ENCODE data around the gene HOXB4. TPM values are rescaled to one million over a fixed set of nuclear protein-coding genes. Genes with fewer than 3 reads are reported as not detected.

The HOXB4 gene
- total RNA-seq, 1 experiment from 2014 or later: 11.3 TPM

DNA sequence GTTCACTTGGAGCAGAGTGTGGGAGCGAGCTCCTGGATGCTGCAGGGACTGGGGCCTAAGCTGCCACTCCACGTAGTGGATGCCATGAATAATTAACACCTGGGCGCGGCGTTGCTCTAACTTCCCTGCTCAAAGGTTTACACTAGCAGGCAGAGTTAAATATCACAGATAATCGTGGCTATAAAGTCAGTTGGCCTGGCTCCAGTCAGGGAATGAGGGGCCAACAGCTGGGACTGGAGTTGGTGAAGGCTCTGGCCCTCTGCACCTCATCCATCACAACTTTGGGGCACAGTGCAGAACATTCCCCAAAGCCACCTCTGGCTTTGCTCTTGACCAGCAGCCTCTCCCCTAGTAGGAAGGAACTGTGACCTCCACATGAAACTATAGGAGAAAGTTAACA lies 10.9 kb downstream of the HOXB4 start:
- RAD21 ChIA-PET (ENCODE audit: low non-redundant PET in 1 of 2, low total read pairs in 2 of 2, uncharacterized antibody in 2 of 2, unreplicated experiment in 2 of 2): no interaction called here
- DNase-seq (ENCODE audit: low read depth, low spot score): no peak
- Histone ChIP-seq H3K9me3 (ENCODE audit: control insufficient read depth in 1 of 2, insufficient read depth in 1 of 2, low read depth in 1 of 2, low read length in 2 of 2) (no peaks in the 10 kb centered on the region), H3K4me2 (ENCODE audit: low read length) (no peak overlapping the region), H3K36me3 (ENCODE audit: control insufficient read depth in 1 of 2, insufficient read depth in 2 of 2, low read length in 2 of 2) (no peaks in the 10 kb centered on the region; a peak in 1 of 4 replicates), H2AFZ (ENCODE audit: low read depth, low read length, poor library complexity, severe bottlenecking) (no peak overlapping the region), H3K9me2 (ENCODE audit: insufficient read depth) (no peaks in the 10 kb centered on the region), H4K20me1 (ENCODE audit: insufficient read depth) (no peaks in the 10 kb centered on the region), H3K27ac (ENCODE audit: low read depth, low read length) (no peak overlapping the region), H3K79me2 (ENCODE audit: insufficient read depth, low read length) (peaks cover 51% of the 10 kb centered on the region), H3K27me3 (ENCODE audit: insufficient read depth, low read length) (no peaks in the 10 kb centered on the region), H3K4me3 (replicated peaks in 1 of 2; ENCODE audit: low read depth in 1 of 2, low read length in 2 of 2) (no peak overlapping the region), H3K4me1 (ENCODE audit: control insufficient read depth in 1 of 2, insufficient read depth in 2 of 2, low read length in 2 of 2) (no peaks in the 10 kb centered on the region), H3K9ac (ENCODE audit: low read length) (no peak overlapping the region)
- TF ChIP-seq SIN3A (IDR thresholded peaks at IDR 0.05; ENCODE audit: low read depth): no peak
- TF ChIP-seq, protein P1, sequence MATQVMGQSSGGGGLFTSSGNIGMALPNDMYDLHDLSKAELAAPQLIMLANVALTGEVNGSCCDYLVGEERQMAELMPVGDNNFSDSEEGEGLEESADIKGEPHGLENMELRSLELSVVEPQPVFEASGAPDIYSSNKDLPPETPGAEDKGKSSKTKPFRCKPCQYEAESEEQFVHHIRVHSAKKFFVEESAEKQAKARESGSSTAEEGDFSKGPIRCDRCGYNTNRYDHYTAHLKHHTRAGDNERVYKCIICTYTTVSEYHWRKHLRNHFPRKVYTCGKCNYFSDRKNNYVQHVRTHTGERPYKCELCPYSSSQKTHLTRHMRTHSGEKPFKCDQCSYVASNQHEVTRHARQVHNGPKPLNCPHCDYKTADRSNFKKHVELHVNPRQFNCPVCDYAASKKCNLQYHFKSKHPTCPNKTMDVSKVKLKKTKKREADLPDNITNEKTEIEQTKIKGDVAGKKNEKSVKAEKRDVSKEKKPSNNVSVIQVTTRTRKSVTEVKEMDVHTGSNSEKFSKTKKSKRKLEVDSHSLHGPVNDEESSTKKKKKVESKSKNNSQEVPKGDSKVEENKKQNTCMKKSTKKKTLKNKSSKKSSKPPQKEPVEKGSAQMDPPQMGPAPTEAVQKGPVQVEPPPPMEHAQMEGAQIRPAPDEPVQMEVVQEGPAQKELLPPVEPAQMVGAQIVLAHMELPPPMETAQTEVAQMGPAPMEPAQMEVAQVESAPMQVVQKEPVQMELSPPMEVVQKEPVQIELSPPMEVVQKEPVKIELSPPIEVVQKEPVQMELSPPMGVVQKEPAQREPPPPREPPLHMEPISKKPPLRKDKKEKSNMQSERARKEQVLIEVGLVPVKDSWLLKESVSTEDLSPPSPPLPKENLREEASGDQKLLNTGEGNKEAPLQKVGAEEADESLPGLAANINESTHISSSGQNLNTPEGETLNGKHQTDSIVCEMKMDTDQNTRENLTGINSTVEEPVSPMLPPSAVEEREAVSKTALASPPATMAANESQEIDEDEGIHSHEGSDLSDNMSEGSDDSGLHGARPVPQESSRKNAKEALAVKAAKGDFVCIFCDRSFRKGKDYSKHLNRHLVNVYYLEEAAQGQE (IDR thresholded peaks at IDR 0.05; ENCODE audit: low read depth): no peak
- no peak for TF ChIP-seq EZH2 (IDR thresholded peaks at IDR 0.05)
- TF ChIP-seq POLR2AphosphoS5 (IDR thresholded peaks at IDR 0.05; ENCODE audit: low read depth, low read length): no peak
- no peak for TF ChIP-seq YY1 (IDR thresholded peaks at IDR 0.05; ENCODE audit: extremely low read depth, insufficient replicate concordance, low read depth, low read length)
- TF ChIP-seq ZNF274 (IDR thresholded peaks at IDR 0.05; ENCODE audit: low read depth, low read length): no peak
- no peak for TF ChIP-seq ELF1 (IDR thresholded peaks at IDR 0.05; ENCODE audit: borderline replicate concordance, low read depth)
- TF ChIP-seq TCF7L2 (IDR thresholded peaks at IDR 0.05; ENCODE audit: borderline replicate concordance, extremely low read depth, insufficient read depth, insufficient read length): no peak
- TF ChIP-seq FOSL1 (IDR thresholded peaks at IDR 0.05; ENCODE audit: low read depth): no peak
- TF ChIP-seq EGR1 (IDR thresholded peaks at IDR 0.05; ENCODE audit: low read depth): no peak
- no peak for TF ChIP-seq SRF (IDR thresholded peaks at IDR 0.05; ENCODE audit: low read depth)
- TF ChIP-seq ZFX (IDR thresholded peaks at IDR 0.05): no peak
- no peak for TF ChIP-seq CBX3 (IDR thresholded peaks at IDR 0.05; ENCODE audit: low read depth)
- TF ChIP-seq, protein P2, sequence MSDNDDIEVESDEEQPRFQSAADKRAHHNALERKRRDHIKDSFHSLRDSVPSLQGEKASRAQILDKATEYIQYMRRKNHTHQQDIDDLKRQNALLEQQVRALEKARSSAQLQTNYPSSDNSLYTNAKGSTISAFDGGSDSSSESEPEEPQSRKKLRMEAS (IDR thresholded peaks at IDR 0.05): no peak
- TF ChIP-seq, protein P3, sequence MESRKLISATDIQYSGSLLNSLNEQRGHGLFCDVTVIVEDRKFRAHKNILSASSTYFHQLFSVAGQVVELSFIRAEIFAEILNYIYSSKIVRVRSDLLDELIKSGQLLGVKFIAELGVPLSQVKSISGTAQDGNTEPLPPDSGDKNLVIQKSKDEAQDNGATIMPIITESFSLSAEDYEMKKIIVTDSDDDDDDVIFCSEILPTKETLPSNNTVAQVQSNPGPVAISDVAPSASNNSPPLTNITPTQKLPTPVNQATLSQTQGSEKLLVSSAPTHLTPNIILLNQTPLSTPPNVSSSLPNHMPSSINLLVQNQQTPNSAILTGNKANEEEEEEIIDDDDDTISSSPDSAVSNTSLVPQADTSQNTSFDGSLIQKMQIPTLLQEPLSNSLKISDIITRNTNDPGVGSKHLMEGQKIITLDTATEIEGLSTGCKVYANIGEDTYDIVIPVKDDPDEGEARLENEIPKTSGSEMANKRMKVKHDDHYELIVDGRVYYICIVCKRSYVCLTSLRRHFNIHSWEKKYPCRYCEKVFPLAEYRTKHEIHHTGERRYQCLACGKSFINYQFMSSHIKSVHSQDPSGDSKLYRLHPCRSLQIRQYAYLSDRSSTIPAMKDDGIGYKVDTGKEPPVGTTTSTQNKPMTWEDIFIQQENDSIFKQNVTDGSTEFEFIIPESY (IDR thresholded peaks at IDR 0.05; ENCODE audit: extremely low read depth, insufficient replicate concordance, low read length): no peak
- TF ChIP-seq RAD21 (IDR thresholded peaks at IDR 0.05; ENCODE audit: low read depth): no peak
- TF ChIP-seq, protein P4, sequence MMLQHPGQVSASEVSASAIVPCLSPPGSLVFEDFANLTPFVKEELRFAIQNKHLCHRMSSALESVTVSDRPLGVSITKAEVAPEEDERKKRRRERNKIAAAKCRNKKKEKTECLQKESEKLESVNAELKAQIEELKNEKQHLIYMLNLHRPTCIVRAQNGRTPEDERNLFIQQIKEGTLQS (IDR thresholded peaks at IDR 0.05): no peak
- TF ChIP-seq, protein P5, sequence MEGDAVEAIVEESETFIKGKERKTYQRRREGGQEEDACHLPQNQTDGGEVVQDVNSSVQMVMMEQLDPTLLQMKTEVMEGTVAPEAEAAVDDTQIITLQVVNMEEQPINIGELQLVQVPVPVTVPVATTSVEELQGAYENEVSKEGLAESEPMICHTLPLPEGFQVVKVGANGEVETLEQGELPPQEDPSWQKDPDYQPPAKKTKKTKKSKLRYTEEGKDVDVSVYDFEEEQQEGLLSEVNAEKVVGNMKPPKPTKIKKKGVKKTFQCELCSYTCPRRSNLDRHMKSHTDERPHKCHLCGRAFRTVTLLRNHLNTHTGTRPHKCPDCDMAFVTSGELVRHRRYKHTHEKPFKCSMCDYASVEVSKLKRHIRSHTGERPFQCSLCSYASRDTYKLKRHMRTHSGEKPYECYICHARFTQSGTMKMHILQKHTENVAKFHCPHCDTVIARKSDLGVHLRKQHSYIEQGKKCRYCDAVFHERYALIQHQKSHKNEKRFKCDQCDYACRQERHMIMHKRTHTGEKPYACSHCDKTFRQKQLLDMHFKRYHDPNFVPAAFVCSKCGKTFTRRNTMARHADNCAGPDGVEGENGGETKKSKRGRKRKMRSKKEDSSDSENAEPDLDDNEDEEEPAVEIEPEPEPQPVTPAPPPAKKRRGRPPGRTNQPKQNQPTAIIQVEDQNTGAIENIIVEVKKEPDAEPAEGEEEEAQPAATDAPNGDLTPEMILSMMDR (IDR thresholded peaks at IDR 0.05 in 2 of 3, conservative IDR thresholded peaks at IDR 0.05 in 1 of 3; ENCODE audit: borderline replicate concordance in 1 of 3, insufficient read depth in 1 of 3, low read depth in 2 of 3, low read length in 2 of 3): no peak
- no peak for TF ChIP-seq POLR2A (IDR thresholded peaks at IDR 0.05; ENCODE audit: borderline replicate concordance, extremely low read depth, insufficient read depth, insufficient read length)
- ATAC-seq: no peak
- intact Hi-C loops (cut with micrococcal nuclease): no loop called here
- CTCF ChIA-PET: no interaction called here
- POLR2A ChIA-PET: no interaction called here
- BruUV-seq (replicated peaks): no TSS peak
